Keratinocyte (primary cell): ENCODE results near the gene HOXC6. TPM values are rescaled to one million over a fixed set of nuclear protein-coding genes. Genes with fewer than 3 reads are reported as not detected.
A peak's percentile ranks its signal among the peaks of the same experiment; 100 is the strongest.

Source experiments
- DNase-seq: peaks from one replicate; pipeline ENCODE4 v3.0.0-alpha.2; 2011; ENCODE audit warnings: low read depth, missing footprints, low spot score
- FAIRE-seq: peaks from 2 replicates; lab custom pipeline; 2011; peaks lifted over from hg19 to GRCh38; lab: Jason Lieb, UNC
- H2AFZ ChIP-seq: 2 replicates; pipeline ENCODE4 v1.6.0; 2012; ENCODE audit warnings: low read length, control low read depth, inconsistent platforms; ENCODE audit not compliant: control insufficient read depth
- H3K27ac ChIP-seq: 2 replicates; pipeline ENCODE4 v1.5.1; 2011; ENCODE audit warnings: low read length; ENCODE audit not compliant: control insufficient read depth, insufficient read depth
- H3K27me3 ChIP-seq: 3 replicates; pipeline ENCODE4 v1.6.0; 2011; ENCODE audit warnings: low read length; ENCODE audit not compliant: control insufficient read depth, insufficient read depth; ENCODE audit errors: extremely low read depth
- H3K36me3 ChIP-seq, 2 experiments: 2 replicates in 1 of 2; 3 replicates in 1 of 2; pipeline ENCODE4 v1.5.1; 2011; ENCODE audit warnings: low read length in 2 of 2, mild to moderate bottlenecking in 1 of 2; ENCODE audit not compliant: control insufficient read depth in 2 of 2, insufficient read depth in 2 of 2; ENCODE audit errors: extremely low read depth in 1 of 2
- H3K4me1 ChIP-seq: 3 replicates; pipeline ENCODE4 v1.5.1; 2011; ENCODE audit warnings: low read length; ENCODE audit not compliant: control insufficient read depth, insufficient read depth; ENCODE audit errors: extremely low read depth
- H3K4me2 ChIP-seq: 3 replicates; pipeline ENCODE4 v1.6.0; 2011; ENCODE audit warnings: low read depth, low read length; ENCODE audit not compliant: control insufficient read depth, insufficient read depth; ENCODE audit errors: extremely low read depth
- H3K4me3 ChIP-seq, 3 experiments: fragments of 200-600 bp in 1 of 3; sonication (generic) in 1 of 3; 2 replicates in 2 of 3; 3 replicates in 1 of 3; pipeline ENCODE4 v1.5.1; 2011 to 2016; ENCODE audit warnings: low read length in 3 of 3, mild to moderate bottlenecking in 3 of 3, control low read depth in 2 of 3, inconsistent platforms in 1 of 3, low read depth in 1 of 3, mixed read lengths in 1 of 3, mixed run types in 1 of 3, moderate library complexity in 1 of 3; ENCODE audit not compliant: control insufficient read depth in 2 of 3, insufficient read depth in 2 of 3; ENCODE audit errors: extremely low read depth in 1 of 3
- H3K79me2 ChIP-seq: 2 replicates; pipeline ENCODE4 v1.6.0; 2012; ENCODE audit warnings: low read length; ENCODE audit not compliant: control insufficient read depth, insufficient read depth
- H3K9ac ChIP-seq: 3 replicates; pipeline ENCODE4 v1.6.0; 2011; ENCODE audit warnings: low read length; ENCODE audit not compliant: control insufficient read depth, insufficient read depth; ENCODE audit errors: extremely low read depth
- H3K9me1 ChIP-seq: 3 replicates; pipeline ENCODE4 v1.6.0; 2011; ENCODE audit warnings: low read length; ENCODE audit not compliant: control insufficient read depth, insufficient read depth; ENCODE audit errors: extremely low read depth
- H3K9me3 ChIP-seq: 2 replicates; pipeline ENCODE4 v1.5.1; 2012; ENCODE audit warnings: low read depth, low read length; ENCODE audit not compliant: control insufficient read depth
- H4K20me1 ChIP-seq: 3 replicates; pipeline ENCODE4 v1.6.0; 2011; ENCODE audit warnings: low read length; ENCODE audit not compliant: control insufficient read depth, insufficient read depth; ENCODE audit errors: extremely low read depth
- CTCF ChIP-seq, 3 experiments: IDR thresholded peaks in 1 of 3; conservative IDR thresholded peaks in 1 of 3; optimal IDR thresholded peaks in 1 of 3; 2 replicates in 2 of 3; 3 replicates in 1 of 3; pipeline versions ENCODE3 to v1.5.1; 2011; ENCODE audit warnings: low read length in 3 of 3, mild to moderate bottlenecking in 3 of 3, moderate library complexity in 2 of 3, control low read depth in 1 of 3, inconsistent platforms in 1 of 3; ENCODE audit not compliant: insufficient read depth in 2 of 3; ENCODE audit errors: extremely low read depth in 1 of 3
- EZH2 ChIP-seq: IDR thresholded peaks from one replicate; pipeline ENCODE4 v1.6.1; 2012; ENCODE audit warnings: inconsistent platforms, mild to moderate bottlenecking, low read length, moderate library complexity
- dilution Hi-C: fragments of 300-500 bp; cut with MboI; formaldehyde crosslinking; loops from one replicate; pipeline ENCODE4 v1.7.0; 2020; ENCODE audit warnings: low sequenced_read_pairs; ENCODE audit not compliant: extremely low pct_ligation_motif_present
- polyA plus RNA-seq, 5 experiments: library from polyadenylated mRNA; depleted of rRNA in 3 of 5; stranded (reverse) in 3 of 5; stranded (forward) in 1 of 5; unstranded in 1 of 5; fragments of >200 nt; gene quantifications; 1 replicate in 1 of 5; 2 replicates in 3 of 5; 3 replicates in 1 of 5; pipeline versions ENCODE4 v1.2.1 to v1.2.3, GENCODE V29; 2011 to 2012; ENCODE audit warnings: missing spikeins in 2 of 5, low read depth in 1 of 5, low replicate concordance in 1 of 5

HOXC6 gene
- polyA plus RNA-seq, 1 donor (not counting 4 experiments of a cell fraction or from before 2014, with no cell fraction given) = 4.7 TPM

GRCh38 chr12:54012631-54013409 is 15.4 kb upstream of the HOXC6 start:
- Histone ChIP-seq H3K4me2 (no peak overlapping the region), H3K79me2 (peaks cover 26% of the 10 kb centered on the region), H3K9ac (no peak overlapping the region), H2AFZ (no peak overlapping the region), H4K20me1 (no peaks in the 10 kb centered on the region), H3K4me3 (no peak overlapping the region), H3K9me1 (no peaks in the 10 kb centered on the region), H3K4me1 (peaks cover 19% of the 10 kb centered on the region), H3K36me3 (no peaks in the 10 kb centered on the region), H3K9me3 (no peaks in the 10 kb centered on the region), H3K27ac (no peak overlapping the region), H3K27me3 (no peaks in the 10 kb centered on the region)
- peak in 1 of 3 experiments; percentile 11 for TF ChIP-seq CTCF (optimal IDR thresholded peaks at IDR 0.05 in 1 of 3, IDR thresholded peaks at IDR 0.05 in 1 of 3, conservative IDR thresholded peaks at IDR 0.05 in 1 of 3; ENCODE audit: extremely low read depth in 1 of 3, insufficient read depth in 2 of 3, low read length in 3 of 3)
- TF ChIP-seq EZH2 = no peak
- dilution Hi-C loops = no loop called here
- DNase-seq = no peak
- FAIRE-seq = no peak

GRCh38 chr12:54014377-54015017 is 13.7 kb upstream of the HOXC6 start:
- H3K36me3 ChIP-seq = no peaks in the 10 kb centered on the region
- FAIRE-seq (no peak), DNase-seq (no peak)
- no peak overlapping the region for H3K9ac ChIP-seq
- dilution Hi-C loops = no loop called here
- no peaks in the 10 kb centered on the region for H3K27me3 ChIP-seq
- H3K9me1 ChIP-seq = no peaks in the 10 kb centered on the region
- no peak overlapping the region for H3K4me2 ChIP-seq
- TF ChIP-seq CTCF (optimal IDR thresholded peaks at IDR 0.05 in 1 of 3, IDR thresholded peaks at IDR 0.05 in 1 of 3, conservative IDR thresholded peaks at IDR 0.05 in 1 of 3; ENCODE audit: extremely low read depth in 1 of 3, insufficient read depth in 2 of 3, low read length in 3 of 3) (no peak), EZH2 (no peak)
- H3K4me3 ChIP-seq = no peak overlapping the region
- H3K9me3 ChIP-seq = no peaks in the 10 kb centered on the region
- H2AFZ ChIP-seq = no peak overlapping the region
- no peaks in the 10 kb centered on the region for H4K20me1 ChIP-seq
- H3K4me1 ChIP-seq = peaks cover 19% of the 10 kb centered on the region
- H3K79me2 ChIP-seq = peaks cover 29% of the 10 kb centered on the region
- H3K27ac ChIP-seq = no peak overlapping the region
